Activated naive CD4-positive, alpha-beta T cell treated with Interleukin-2 at 50 U/mL for 16 hours (primary cell): ENCODE results near the gene AIFM3.
"Not testable (repeated sequence)": the region's sequence is repeated elsewhere in the genome, so short reads cannot be mapped to it uniquely, and the experiment has no call there.

Experiments used
- DNase-seq: peaks from one replicate; pipeline ENCODE4 v3.0.0-alpha.2; 2020

Gene AIFM3

DNA sequence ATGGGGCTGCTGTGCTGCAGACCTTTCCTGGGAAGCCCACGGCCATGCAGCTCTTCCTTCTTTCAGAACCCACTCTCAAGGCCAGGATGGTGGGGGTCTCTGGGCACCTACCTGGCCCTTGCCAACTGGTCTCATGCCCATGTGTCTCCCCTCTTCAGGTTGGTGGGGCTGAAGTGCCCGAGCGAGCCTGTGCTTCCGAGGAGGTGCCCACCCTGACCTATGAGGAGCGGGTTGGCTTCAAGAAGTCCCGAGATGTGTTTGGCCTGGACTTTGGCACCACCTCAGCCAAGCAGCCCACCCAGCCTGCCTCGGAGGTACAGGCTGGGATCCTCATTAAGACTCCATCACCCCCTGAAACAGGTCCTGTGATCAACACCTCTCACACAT is 25.0 kb downstream of the AIFM3 start:
- no peak for DNase-seq

- no peak for DNase-seq
These were observed 25.6 kb downstream of the AIFM3 start for GRCh38 chr22:20992456-20993303.

GRCh38 chr22:20993304-20994127 is 26.5 kb downstream of the AIFM3 start:
- no peak for DNase-seq

GRCh38 chr22:20994128-20994901 is 27.3 kb downstream of the AIFM3 start:
- no peak for DNase-seq

DNA sequence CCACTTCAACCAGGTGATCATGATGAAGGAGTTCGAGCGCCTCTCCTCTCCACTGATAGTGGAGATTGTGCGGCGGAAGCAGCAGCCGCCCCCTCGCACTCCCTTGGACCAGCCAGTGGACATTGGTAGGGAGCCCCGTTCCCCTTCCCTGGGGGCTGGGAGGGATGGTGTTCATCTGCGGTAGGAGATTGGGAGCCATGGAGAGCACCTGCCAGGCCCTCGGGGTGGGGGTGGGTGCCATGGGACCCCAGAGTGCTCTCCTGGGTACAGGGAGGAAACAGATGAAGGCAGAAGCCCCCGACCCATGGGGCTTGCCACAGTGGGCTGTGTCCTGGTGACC is 27.8 kb downstream of the AIFM3 start:
- no peak for DNase-seq

GRCh38 chr22:20995329-20996030 is 28.4 kb downstream of the AIFM3 start:
- DNase-seq: no peak

DNA sequence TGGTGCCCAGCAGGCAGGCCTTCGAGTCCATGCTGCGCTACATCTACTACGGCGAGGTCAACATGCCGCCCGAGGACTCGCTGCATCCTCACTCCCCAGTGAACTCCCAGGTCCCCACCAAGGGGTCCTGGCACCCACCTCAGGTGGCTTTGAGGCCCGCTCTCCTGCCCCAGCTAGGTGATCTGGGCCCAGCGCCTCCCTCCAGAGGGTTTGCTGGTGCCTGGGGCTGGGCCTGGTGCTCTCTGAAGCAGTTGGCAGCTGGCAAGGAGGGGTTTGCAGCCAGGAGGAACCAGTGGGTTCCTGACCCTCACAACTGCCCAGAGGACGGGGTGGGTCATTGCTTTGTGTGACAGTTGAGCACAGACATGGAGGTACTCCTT is 29.0 kb downstream of the AIFM3 start:
- DNase-seq: no peak

GRCh38 chr22:20996598-20997535 is 29.8 kb downstream of the AIFM3 start:
- DNase-seq: no peak

- DNase-seq: no peak
These were observed 30.6 kb downstream of the AIFM3 start for GRCh38 chr22:20997536-20998257.

GRCh38 chr22:20998411-20999336 is 31.6 kb downstream of the AIFM3 start:
- DNase-seq: no peak

DNA sequence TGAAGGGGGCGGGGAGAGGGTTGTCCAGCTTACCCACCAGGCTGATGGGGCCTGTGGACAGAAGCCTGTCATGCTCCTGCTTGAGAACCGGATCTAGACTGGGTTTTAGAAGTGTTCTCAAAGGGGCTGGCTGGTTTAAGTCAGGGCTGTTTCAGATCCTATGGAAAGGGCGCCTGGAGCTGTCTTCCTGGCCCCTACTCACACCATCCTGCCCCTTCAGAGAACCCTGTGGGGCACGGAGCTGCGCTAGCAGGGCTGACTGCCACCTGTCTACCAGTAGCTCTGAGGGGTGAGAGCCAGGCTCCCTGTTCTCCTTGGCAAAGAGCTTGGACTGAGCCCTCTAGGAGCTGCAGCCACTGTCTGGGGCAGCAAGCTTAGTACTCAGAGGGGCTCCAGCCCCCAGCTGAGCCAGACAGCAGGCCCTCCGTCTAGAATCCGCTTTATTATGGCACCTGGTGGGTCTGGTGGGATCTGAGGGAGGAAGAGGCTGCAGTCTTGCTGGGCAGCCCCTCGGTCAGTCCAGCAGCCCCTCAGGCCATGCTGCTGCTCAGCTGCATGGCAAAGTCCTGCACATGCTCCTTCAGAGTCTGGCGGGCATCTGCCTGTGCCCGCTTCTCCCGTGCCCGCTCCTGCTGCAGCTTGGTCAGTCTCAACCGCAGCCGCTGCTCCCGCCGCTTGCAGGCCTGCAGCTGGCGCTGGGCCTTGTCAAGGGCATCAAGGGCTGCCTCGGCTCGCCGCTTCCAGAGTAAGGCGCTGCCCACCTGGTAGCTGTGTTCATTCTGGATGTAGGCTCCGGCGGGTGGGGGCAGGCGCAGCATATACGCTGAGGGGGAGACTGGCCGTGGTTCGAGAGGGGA is 32.5 kb downstream of the AIFM3 start:
- DNase-seq: no peak

DNA sequence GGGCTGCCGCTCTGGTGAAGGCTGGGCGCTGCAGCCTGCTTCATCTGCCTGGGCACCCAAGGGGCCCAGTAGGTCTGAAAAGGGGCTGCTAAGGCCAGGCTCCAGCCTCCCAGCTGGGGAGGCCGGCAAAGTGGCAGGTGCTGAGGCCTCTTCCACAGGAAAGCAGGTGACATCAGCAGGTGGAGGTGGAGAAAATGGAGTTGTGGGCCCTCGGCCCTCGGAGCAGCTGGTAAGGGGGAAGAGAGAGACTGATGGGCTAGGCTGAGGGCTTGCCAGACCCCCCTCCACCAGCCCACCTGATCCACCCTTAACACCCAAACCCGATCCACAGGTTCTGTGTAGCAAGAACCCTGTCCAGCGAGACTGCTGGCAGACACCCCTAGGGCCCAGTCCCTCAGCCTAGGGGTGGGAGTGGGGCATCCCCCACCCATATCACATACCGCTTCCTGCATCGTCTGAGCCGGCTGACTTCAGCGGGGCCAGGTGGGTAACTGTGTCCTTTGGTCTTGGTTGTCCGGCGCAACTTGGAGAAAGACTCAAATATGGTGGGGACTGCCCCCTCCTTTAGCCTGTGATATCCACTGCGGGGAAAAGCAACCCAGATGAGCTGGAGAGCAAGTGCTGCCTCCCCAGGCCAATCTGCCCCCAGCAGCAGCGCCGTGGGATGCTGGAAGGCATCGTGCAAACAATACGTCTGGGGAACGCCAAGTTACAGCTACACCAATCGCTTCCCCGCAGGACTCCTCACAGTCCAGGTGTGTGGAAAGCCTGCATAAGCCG is 33.3 kb downstream of the AIFM3 start:
- no peak for DNase-seq

GRCh38 chr22:21000987-21001600 is 34.0 kb downstream of the AIFM3 start:
- DNase-seq: no peak

- peak; percentile 97 for DNase-seq
These were observed 34.7 kb downstream of the AIFM3 start, which contains the start of gene THAP7 for GRCh38 chr22:21001601-21002325. TSS of gene THAP7 (minus strand) at chr22:21002118. CDS start at chr22:21001911, 207 bp downstream.

GRCh38 chr22:21003782-21004181 is 36.7 kb downstream of the AIFM3 start:
- DNase-seq: no peak

DNA sequence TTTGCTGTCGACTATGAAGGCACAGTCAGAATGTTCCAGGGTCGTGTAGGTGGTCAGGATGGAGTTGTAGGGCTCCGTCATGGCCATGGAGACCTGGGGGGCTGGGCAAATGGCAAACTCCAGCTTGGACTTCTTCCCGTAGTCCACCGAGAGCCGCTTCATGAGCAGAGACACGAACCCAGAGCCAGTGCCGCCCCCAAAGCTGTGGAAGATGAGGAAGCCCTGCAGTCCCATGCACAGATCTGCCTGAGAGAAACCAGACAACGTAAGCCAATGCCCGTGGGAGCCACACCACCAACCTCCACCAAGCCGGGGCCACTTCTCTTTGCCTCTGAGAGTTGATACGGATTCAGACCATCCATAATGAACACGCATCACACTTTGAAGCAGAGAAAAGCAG is 42.2 kb downstream of the AIFM3 start:
- not testable (repeated sequence) for DNase-seq
